ENCODE results near the gene ARAP1. TPM values are rescaled to one million over a fixed set of nuclear protein-coding genes. Genes with fewer than 3 reads are reported as not detected.

Gene ARAP1
- total RNA-seq, 3 donors from 2014 or later: 85.9 to 109 (median 97.0) TPM

DNA sequence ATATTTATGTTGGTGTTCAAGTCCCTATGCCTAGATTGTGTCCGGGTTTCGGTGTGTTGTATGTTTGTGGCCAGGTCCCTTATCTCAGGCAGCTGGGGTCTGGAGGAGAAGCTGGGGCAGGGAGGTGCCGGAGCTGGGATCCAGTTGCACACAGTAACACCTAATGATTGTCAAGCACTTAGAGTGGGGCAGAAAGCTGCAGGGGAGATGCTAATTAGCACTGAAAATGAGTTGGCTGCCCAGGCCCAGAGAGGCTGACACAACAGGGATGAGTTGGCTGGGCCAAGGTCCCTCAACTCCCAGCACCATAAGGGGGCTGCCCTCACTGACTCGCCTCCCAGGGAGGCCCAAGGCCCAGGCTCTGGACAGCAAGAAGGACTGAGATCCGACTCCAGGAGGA is 90.2 kb downstream of the ARAP1 start:
- H3K27me3 ChIP-seq: no peaks in the 10 kb centered on the region
- intact Hi-C loops (cut with DNase I; ENCODE audit: low total_unique reads): no loop called here
- H3K4me3 ChIP-seq: no peak overlapping the region
- H3K4me1 ChIP-seq: no peaks in the 10 kb centered on the region
- no peaks in the 10 kb centered on the region for H3K36me3 ChIP-seq
- DNase-seq (ENCODE audit: low spot score in 2 of 2): no peak
- TF ChIP-seq POLR2AphosphoS5 (IDR thresholded peaks at IDR 0.05): no peak
- TF ChIP-seq POLR2A (IDR thresholded peaks at IDR 0.05): no peak
- TF ChIP-seq CTCF (IDR thresholded peaks at IDR 0.05): no peak
- H3K27ac ChIP-seq: no peak overlapping the region
- no peaks in the 10 kb centered on the region for H3K9me3 ChIP-seq

- no peaks in the 10 kb centered on the region for H3K9me3 ChIP-seq
- no peaks in the 10 kb centered on the region for H3K36me3 ChIP-seq
- no peak overlapping the region for H3K4me3 ChIP-seq
- intact Hi-C loops (cut with DNase I; ENCODE audit: low total_unique reads): no loop called here
- H3K4me1 ChIP-seq: no peaks in the 10 kb centered on the region
- H3K27ac ChIP-seq: no peak overlapping the region
- no peak for DNase-seq (ENCODE audit: low spot score in 2 of 2)
- no peaks in the 10 kb centered on the region for H3K27me3 ChIP-seq
- no peak for TF ChIP-seq CTCF (IDR thresholded peaks at IDR 0.05)
- no peak for TF ChIP-seq POLR2A (IDR thresholded peaks at IDR 0.05)
- TF ChIP-seq POLR2AphosphoS5 (IDR thresholded peaks at IDR 0.05): no peak
Observed at GRCh38 chr11:72661486-72661885, 90.7 kb downstream of the ARAP1 start.

DNA sequence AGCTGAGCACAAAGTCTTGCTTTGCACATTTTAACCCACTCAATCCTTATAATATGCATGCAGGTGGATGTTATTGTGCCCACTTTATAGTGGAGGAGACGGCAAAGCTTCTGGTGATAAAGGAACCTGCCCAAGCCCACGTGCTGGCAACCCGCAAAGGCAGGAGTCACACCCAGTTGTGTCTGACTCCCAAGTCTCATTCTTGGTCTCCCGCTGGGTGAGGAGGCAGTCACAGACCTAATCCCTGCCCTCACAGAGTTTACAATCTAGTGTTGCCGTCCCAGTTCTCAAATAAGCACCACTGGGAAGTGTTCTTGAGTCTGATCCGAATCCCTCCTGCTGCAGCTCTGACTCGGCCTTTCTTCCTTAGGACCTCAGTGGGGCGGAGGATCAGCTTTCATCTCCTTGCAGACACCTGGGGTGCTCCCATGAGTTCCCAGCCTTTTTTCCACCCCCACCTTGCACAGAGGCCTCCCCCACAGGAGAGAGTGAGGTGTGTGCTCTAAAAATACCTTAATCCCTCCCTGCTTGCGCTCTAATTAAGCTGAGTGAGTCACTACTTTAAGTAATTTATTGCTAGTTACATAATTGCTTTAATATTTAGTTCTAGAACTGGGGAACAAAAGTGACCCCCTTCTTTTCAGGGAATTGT is 93.1 kb downstream of the ARAP1 start:
- intact Hi-C loops (cut with DNase I; ENCODE audit: low total_unique reads): loop anchor here (10.0 kb wide), 1 partner anchor 1954 kb away; no protein-coding TSS in a partner anchor
- Histone ChIP-seq H3K27me3 (no peaks in the 10 kb centered on the region), H3K4me1 (no peaks in the 10 kb centered on the region), H3K27ac (no peak overlapping the region), H3K9me3 (no peaks in the 10 kb centered on the region), H3K4me3 (no peak overlapping the region), H3K36me3 (no peaks in the 10 kb centered on the region)
- DNase-seq (ENCODE audit: low spot score in 2 of 2): no peak
- TF ChIP-seq CTCF (IDR thresholded peaks at IDR 0.05) (no peak), POLR2AphosphoS5 (IDR thresholded peaks at IDR 0.05) (no peak), POLR2A (IDR thresholded peaks at IDR 0.05) (no peak)

- no peaks in the 10 kb centered on the region for H3K36me3 ChIP-seq
- no peak for TF ChIP-seq CTCF (IDR thresholded peaks at IDR 0.05)
- TF ChIP-seq POLR2A (IDR thresholded peaks at IDR 0.05): no peak
- TF ChIP-seq POLR2AphosphoS5 (IDR thresholded peaks at IDR 0.05): no peak
- intact Hi-C loops (cut with DNase I; ENCODE audit: low total_unique reads): loop anchor here (10.0 kb wide), 1 partner anchor 1953 kb away; no protein-coding TSS in a partner anchor
Observed at GRCh38 chr11:72657411-72658100, 94.7 kb downstream of the ARAP1 start.

DNA sequence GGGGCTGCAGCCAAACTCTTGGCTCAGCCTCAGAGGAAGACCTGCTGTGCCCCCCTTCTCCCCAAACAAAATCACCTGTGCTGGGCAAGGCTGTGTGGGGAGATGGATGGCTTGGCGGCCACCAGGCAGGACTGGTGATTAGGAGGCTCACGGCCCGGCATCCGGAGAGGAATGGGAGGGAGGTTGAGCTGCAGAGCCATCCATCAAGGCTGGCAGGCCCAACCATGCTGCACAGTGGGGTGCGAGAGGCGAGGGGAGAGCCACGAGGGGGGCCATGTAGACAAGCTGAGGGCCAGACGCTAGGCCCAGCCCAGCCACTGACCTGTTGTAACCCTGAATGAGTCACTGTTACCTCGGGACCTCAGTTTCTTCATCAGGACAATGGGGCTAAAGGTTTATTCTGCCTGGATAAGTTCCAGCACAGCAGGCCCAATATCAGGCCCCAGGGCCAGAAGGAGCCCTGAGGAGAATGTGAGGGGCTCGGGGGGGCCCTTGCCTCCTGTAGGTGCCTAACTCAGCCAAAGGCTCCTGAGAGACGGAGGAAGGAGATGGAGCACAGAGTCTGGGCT is 96.2 kb downstream of the ARAP1 start:
- TF ChIP-seq CTCF (IDR thresholded peaks at IDR 0.05) (no peak), POLR2A (IDR thresholded peaks at IDR 0.05) (no peak), POLR2AphosphoS5 (IDR thresholded peaks at IDR 0.05) (no peak)
- Histone ChIP-seq H3K36me3 (no peaks in the 10 kb centered on the region), H3K9me3 (no peaks in the 10 kb centered on the region), H3K27me3 (no peaks in the 10 kb centered on the region), H3K27ac (no peak overlapping the region), H3K4me1 (no peaks in the 10 kb centered on the region), H3K4me3 (no peak overlapping the region)
- DNase-seq (ENCODE audit: low spot score in 2 of 2): no peak
- intact Hi-C loops (cut with DNase I; ENCODE audit: low total_unique reads): loop anchor here (10.0 kb wide), 1 partner anchor 1951 kb away; no protein-coding TSS in a partner anchor

More at GRCh38 chr11:72657411-72658100, 94.7 kb downstream of the ARAP1 start:
- Histone ChIP-seq H3K9me3 (no peaks in the 10 kb centered on the region), H3K27me3 (no peaks in the 10 kb centered on the region), H3K4me1 (no peaks in the 10 kb centered on the region), H3K4me3 (no peak overlapping the region), H3K27ac (no peak overlapping the region)
- DNase-seq (ENCODE audit: low spot score in 2 of 2): no peak
